Stimulated activated CD4-positive, alpha-beta T cell treated with anti-CD3 and anti-CD28 coated beads, TNF-alpha, amount 100 ng/mL, for 1 hour (primary cell): Measurements from ENCODE around the gene PNMA6E.
"Not testable (repeated sequence)": the region's sequence is repeated elsewhere in the genome, so short reads cannot be mapped to it uniquely, and the experiment has no call there.

ENCODE experiments used
- DNase-seq, 3 donors: peaks; one replicate each; pipeline ENCODE4 v3.0.0-alpha.2; 2020; ENCODE audit warnings: low read depth in 3 of 3, low spot score in 1 of 3

Gene PNMA6E

DNA sequence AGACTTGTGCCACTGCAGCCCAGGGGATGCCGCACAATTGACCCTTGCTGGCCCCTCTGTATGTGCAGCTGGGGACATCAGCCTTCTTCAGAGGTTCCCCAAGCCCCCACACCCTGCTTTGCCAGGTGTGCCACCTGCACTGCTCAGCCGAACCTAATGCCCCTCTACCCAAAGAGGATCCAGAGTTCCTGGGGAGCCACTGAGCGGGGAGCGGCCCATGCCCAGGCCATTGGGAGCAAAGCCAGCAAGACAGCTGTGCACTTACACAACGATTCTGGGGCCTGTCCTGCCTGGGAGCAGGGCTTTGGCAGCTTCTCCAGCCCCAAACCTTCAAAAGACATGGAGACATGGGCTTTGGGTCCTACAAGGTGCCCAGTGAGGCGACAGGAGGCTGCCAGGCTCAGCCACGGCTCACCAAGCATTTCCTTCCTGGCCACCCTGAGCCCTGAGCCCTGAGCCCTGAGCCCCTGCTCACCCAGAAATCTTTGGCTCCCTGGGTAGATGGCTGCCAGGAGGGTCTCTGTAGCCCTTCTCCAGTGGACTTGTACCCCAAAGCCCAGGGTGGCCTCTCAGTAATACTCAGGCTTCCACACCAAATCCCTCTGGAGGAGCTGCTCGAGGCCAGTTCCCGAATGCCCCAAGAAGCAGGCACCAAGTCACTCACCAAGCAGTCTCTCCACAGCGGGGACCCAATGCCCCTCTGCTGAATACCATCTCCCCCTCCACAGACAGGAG lies 13.0 kb downstream of the PNMA6E start:
- DNase-seq: no peak

DNA sequence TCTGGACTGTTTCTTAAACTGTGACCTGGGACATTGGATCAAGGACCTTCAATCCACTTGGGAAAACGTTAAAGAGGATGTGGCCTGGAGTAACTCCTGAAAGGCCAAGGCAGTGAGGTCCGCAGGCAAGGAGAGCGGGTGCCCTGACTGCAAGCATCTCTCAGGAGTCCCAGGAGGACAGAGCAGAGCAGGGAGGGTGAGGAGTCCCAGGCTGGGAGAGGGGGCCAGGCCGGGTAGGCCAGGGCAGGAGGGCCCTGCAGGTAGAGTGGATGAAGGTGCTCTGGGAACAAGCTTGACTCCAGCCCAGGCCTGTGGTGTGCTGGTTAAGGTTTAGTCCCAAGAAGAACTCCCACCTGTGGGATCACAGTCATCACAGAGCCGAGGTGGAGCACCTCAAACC lies 13.8 kb downstream of the PNMA6E start:
- DNase-seq: no peak

DNA sequence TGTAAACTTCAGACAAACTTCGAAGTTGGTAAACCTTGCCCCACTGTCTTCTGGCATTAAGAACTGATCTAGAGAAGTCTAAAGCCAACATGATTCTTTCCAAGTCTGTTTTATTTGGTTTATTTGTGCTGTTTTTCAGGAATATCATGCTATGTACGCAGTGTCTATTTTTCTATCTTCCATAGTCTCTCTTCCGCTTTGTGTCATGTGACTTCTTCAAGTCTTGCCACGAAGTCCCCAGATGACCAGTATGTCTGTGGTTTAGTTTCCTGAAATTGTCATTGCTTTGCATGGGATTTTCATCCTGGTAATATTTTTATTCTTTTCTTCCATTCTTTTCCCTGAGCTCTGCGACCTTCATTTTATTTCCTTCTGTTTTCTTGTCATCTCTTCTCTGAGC lies 15.1 kb downstream of the PNMA6E start:
- no peak for DNase-seq

DNA sequence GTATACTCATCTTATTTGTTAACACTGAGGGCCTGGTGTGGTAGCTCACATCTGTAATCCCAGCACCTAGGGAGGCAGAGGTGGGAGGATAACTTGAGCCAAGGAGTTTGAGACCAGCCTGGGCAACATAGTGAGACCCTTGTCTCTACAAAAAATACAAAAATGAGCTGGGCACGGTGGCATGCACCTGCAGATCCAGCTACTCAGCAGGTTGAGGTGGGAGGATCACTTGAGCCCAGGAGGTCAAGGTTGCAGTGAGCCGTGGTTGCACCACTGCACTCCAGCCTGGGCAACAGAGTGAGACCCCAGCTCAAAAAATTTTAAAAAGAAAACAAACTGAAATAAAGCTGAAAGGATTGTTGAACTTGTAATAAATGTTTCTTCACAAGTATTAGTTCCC lies 16.2 kb downstream of the PNMA6E start:
- DNase-seq: not testable (repeated sequence)

DNA sequence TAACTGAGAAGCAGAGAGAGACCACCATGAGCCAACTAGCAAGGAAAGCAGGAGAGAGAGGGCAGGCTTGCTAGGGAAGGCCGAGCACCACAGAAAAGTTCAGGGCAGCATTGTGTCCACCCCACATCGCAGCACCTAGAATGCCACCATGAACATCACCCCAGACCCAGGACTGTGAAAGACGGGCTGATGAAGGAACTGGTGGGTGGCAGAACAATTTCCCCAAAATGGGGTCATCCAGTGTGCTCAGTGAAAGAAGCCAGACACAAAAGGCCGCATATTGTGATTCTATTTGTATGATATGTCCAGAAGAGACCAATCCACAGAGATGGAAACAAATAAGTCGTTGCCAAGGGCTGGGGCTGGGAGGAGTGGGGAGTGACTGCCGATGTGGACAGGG lies 16.8 kb downstream of the PNMA6E start:
- DNase-seq: no peak

DNA sequence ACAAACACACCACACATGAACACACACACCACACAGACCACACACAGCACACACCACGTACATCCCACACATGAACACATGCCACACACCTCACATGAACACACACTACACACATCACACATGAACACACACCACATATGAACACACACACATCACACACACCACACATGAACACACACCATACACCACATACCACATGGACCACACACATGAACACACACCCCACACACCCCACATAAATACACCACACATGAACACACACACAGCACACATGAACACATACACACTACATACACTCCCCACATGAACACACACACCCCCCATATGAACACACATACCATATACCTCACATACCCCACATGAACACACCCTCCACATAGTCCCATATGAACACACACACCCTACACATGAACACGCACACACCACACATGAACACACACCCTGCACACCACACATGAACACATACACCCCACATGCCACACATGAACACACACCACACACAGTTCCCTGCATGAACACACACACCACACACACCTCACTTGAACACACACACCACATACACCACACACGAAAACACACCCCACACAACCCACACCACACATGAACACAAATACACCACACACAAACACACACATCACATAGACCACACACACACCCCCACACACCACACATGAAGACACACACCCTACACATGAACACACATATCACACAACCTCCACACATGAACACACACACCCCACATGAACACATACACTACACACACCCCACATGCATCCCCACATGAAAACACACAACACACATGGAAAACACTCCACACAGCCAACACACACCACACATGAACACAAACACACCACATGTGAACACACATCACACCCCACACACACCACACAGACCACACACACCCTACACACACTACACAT lies 18.3 kb downstream of the PNMA6E start:
- no peak for DNase-seq

DNA sequence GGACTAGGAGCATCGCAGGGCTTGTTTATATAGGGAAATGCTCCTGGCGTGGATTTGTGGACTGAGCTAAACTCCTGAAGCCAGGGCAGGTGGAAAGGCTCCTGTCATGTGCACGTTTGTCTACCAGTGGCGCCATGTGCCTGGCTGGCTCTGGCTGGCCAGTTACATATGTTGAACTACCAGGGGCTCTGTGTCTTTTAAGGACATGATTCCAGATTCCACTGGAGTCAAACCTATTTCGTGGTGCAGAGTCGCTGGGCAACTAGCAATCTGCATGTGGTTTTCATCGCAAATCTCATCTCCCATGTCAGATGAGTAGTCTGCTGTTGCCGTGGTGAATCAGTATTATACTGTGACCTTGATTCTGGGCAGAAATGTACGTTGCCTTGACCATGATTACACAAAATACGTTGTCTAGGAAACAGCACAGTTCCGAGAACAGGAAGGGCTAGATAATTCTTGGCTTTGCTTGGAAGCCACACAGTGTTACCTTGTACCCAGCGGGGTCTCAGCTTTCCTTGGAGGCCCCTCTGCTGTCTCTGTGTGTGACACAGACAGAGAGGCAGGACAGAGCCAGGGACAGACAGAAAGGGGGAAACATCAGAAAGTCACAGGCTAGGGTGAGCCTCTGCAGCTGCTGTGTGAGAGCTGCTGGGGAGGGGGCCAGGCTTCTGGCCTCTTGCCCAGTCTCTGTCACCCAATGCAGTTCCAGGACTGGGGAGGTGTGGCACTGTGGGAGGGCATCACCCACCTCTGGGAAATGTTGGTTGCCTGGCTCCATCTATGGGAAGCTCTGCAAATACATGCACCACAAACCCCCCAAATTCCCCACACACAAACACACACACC lies 19.2 kb downstream of the PNMA6E start:
- DNase-seq: no peak

DNA sequence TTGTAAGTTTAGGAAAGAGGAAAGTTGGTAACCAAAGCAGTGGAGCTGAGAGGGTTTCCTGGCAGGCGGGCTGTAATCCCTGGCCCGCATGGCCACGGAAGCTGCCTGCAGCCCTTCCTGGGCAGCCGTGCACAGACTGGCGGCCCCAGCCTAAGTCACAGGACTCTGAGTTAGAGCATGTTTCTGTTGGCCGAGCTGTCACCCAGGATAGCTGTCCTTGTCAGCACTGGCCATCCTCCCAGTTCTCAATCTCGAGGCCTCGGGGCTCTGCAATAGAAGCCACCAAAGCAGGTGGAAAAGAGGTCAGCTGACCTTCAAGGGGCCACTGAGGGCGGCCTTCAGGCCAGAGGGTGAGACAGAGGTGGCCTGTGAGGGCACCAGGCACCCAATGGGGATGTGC lies 20.5 kb downstream of the PNMA6E start:
- DNase-seq: no peak

DNA sequence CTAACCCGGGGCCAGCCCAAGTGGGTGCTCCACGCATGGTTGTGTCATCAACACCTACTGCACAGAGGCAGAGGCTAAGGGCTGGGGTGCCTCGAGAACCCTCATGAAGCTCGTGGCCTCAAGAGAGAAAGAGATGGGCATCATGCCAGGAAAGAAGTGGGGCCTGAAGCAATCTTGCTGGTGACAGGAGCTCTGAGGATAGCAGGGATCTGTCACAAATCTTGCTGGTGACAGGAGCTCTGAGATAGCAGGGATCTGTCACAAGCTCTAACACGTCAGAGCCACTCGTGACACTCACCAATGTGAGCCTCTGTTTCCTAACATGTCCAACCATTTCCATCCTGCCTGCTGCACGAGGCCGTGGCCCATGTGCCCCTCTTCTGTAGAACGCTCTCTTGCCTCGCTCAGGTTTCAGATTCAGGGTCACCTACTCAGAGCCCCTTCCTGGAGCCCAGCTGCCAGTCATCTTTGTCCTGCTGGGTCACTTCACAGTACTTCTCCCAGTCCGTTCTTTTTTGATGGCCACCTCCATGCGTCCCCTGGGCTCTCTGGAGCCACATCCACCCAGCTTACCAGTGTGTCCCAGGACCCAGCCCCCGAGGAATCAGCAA lies 21.1 kb downstream of the PNMA6E start:
- DNase-seq: no peak

DNA sequence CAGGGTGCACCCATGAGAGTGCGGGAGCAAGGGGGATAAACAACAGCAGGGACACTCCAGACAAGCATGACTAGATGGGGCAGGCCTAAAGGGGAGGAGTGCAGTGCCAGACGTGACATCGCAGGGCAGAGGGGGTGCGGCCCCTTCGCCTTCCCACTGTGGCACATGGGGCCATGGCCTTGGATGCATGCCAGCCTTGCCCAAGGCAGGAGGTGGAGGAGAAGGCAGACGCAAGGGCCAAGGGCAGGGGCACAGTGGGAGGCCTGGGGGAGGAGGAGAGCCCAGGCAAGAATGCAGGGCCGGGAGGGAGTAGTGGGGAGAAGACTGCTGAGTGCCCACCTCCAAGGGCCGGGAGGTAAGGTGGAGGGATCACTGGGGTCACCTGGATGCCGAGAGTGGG lies 21.6 kb downstream of the PNMA6E start:
- DNase-seq: no peak

DNA sequence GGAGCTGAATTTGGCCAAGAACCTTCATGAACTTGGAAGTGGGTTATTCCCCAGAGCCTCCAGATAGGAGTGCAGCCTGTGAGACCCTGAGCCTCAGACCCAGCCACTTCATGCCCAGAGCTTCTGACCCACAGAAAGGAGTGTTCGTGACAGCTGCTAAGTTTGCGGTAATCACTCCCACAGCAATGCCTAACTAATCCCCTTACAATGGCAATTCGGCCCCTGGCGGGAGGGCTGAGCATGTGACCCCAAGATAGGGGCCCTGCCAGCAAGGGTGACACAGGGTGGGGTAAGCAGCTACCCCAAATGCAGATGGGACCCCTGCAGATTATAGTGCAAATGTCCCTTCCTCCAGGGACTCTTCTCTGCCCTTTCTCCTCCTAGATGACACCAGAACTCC lies 22.5 kb downstream of the PNMA6E start:
- no peak for DNase-seq

DNA sequence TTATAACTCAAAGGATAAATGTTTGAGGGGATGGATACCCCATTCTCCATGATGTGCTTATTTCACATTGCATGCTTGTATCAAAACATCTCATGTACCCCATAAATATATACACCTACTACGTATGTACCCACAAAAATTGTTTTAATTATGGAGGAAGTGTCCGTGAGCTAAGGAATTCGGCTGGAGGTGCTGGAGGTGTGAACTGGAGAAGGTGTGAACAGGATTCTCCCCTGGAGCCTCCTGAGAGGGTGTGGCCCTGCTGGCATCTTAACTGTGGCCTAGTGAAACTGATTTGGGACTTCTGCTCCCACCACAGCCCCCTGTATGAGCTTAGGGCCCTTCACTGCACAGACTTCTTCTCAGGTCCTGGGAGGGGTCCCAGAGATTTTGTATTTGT lies 23.4 kb downstream of the PNMA6E start:
- DNase-seq: no peak

DNA sequence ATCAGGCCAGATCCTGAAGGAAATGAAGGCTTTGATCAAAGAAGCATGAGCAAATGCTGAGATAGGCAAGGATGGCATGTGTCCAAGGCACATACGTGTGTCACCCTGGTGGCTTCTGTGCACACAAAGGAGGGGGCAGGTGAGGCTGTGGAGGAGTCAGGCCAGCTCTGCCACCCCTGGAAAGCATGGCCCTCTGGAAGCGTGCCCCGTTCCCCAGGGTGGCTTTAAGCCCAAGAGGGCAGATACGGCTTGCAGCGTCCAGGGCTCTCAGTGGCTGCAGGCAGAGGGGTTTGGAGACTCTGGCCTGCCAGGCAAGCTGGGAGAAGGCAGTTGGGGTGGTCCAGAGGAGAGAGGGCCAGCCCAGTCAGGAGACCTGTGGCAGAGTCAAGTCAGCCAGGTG lies 25.6 kb downstream of the PNMA6E start:
- DNase-seq: no peak

DNA sequence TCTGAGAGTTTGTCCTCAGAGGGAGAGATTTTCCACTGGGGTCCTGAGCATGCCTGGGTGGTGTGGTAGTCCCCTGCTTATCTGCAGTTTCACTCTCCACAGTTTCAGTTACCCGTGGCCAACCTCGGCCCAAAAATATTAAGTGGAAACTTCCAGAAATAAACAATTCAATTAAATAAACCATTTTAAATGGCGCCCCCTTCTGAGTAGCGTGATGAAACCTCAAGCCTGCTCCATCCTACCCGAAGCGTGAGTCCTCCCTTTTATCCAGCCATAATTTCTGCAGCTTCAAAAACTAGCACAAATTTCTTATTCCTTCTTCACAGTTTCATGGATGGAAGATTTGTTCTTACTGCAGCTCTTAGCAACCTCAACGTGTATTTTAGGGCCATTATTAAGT lies 26.7 kb downstream of the PNMA6E start:
- no peak for DNase-seq

DNA sequence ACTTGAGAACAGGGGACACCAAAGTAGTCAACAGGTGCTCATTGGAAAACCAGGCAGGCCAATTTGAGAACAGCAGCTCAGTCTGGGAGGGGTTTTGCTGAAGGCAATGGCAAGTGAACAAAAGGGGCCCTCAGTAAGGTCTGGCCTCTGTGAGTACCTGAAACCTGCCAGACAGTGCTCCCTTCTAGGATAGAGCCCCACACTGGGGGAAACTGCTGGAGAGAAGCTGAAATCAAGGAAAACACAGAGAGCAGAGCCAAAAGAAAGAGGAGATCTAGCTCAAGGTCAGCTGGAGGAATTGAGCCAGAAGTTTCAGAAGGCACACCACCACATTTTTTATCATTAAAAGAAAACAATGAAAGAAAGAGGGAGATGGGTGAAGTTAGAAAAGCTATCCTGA lies 28.2 kb downstream of the PNMA6E start:
- no peak for DNase-seq

DNA sequence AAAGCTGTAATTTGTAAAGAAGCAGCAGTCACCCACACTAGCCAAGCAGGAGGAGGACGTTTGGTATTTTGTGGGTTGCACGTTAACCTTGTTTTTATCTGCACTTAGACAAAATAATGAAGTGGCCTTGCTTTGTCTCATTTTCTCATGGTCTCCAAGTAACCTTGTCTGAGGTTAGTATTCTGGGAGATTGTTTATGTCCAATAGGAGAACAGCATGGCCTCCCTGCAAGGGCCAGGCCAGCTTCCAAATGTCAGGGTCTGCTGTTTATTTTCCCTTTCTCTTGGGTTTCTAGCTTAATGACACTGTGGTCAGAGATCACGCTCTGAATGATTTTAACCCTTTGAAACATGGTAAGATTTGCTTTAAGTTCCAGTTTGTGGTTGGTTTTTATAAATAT lies 29.9 kb downstream of the PNMA6E start:
- no peak for DNase-seq

DNA sequence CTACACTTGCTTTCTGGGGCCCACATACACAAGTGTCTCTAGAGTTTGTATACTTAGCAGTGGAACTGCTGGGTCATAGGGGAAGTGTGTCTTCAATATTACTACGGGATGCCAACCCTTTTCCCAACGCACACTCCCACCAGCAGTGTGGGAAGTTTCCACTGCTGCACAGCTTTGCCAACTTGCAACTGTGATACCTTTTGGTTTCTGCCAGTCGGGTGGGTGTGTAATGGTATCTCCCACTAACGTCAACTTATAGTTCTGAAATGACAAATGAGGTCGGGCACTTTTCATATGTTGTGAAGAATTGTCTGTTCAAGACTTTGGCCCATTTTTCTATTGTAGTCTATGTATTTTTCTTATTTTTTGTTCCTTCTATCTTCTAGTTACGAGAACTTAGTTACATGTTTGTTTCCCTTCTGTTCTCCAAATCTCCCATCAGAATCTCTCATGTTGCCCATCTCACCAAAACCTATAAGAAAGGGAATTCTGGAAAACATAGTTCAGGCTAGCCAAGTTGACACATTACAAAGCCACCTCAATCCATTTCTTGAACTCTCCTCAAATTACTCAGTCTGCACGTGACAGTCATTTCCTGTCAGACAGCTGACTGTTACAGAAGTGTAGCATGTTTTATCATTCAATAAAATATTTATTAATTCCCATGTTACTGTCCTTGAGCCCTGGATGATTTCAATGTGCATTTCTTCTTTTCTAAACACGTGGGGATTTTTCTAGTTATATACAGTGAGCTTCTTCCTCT lies 30.7 kb downstream of the PNMA6E start:
- no peak for DNase-seq

DNA sequence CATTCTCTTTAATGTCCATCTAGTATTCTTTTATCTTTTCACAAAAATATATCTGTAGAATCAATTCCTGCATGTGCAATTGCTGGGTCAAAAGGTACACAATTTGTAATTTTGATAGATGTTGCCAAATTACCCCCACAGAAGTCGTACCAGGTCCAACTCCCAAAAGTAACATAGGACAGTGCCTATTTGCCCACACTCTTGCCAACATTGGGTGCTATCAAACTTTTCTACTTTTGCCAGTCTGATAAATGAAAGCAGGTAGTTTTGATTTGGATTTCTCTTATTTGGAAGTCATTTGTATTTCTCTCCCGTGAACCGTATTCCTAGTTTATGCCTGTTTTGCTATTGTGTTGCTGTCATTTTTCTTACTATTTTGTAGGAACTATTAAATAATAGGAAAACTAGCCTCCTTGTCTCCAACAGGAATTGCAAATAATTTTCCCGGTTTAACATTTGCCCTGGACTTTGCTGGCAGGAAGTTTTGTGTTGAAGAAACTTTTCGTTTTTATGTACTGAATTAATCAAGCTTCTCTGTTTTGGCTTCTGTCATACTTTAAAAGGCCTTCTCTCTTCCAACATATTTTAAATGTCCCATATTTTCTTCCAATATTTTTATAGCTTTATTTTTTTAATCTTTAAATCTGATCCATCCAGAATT lies 34.1 kb downstream of the PNMA6E start:
- DNase-seq: no peak

DNA sequence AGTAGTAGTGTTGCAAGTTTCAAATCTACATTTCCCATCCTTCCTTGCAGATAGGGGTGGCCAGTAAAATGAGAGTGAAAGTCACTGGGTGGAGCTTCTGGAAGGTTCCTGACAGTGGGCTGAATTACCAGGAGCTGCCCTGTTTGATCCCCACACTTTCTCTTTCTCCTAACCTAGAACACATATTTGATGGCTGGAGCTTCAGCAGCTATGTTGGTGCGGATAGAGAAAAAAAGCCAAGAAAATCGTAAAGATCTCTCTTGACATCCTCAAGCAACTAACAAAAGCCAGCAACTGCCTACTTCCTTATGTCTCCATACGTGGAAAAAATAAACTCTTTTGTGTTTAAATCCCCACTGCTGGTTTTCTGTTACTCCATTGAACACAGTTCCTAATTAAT lies 35.0 kb downstream of the PNMA6E start:
- DNase-seq: no peak

DNA sequence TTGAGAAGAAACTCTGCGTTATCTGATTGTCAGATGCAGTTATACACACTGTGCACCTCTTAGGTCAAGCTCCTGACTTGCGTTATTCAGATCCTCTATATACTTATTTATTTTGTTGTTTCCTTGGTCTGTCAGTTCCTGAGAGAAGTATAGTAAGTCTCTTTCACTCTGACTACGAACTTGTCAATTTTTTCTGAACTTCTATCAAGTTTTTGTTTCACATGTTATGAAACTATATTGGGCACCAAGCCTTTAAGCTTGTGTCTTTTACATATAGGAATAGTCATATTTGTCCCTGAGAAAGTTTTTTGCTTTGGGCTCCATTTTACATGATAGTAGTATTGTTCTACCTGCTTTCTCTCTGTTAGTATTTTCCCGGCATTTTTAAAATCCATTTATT lies 35.5 kb downstream of the PNMA6E start:
- no peak for DNase-seq
